Panc1 (cell line): ENCODE results near the gene CTF1. TPM values are rescaled to one million over a fixed set of nuclear protein-coding genes. Genes with fewer than 3 reads are reported as not detected.

ENCODE experiments used
- ATAC-seq: fragments of 200-7000 bp; cut with Tn5 transposase; 2 replicates; pipeline ENCODE4 v1.9.1; 2020; ENCODE audit warnings: mild to moderate bottlenecking, moderate library complexity
- BruUV-seq: library from RNA; stranded (reverse); fragments of 400-500 nt; replicated peaks from 2 replicates; lab custom pipeline; 2021; lab: Mats Ljungman, UMichigan
- CTCF ChIA-PET: fragments of 300-600 bp; sonication (Branson Sonifier 250); formaldehyde crosslinking; loops from one replicate; lab custom pipeline; 2022; ENCODE audit warnings: antibody characterized with exemption; lab: Charles Lee
- POLR2A ChIA-PET: fragments of 300-600 bp; sonication (Branson Sonifier 250); formaldehyde crosslinking; loops from one replicate; lab custom pipeline; 2022; ENCODE audit warnings: antibody characterized with exemption; lab: Charles Lee
- DNase-seq: peaks from one replicate; pipeline ENCODE4 v3.0.0-alpha.2; 2010; ENCODE audit warnings: low read depth, low spot score
- H3K27ac ChIP-seq: 2 replicates; pipeline ENCODE4 v1.5.1; 2011; ENCODE audit warnings: mild to moderate bottlenecking, low read length, inconsistent platforms
- H3K27me3 ChIP-seq: fragments of 200-500 bp; sonication (Bioruptor generic); 2 replicates; pipeline ENCODE4 v1.6.0; 2014; ENCODE audit warnings: low read length, inconsistent platforms; ENCODE audit not compliant: control insufficient read depth, insufficient read depth
- H3K36me3 ChIP-seq: fragments of 200-500 bp; sonication (Bioruptor generic); 2 replicates; pipeline ENCODE4 v1.5.1; 2014; ENCODE audit warnings: inconsistent platforms, mild to moderate bottlenecking, low read length, moderate library complexity; ENCODE audit not compliant: control insufficient read depth, insufficient read depth
- H3K4me1 ChIP-seq: 2 replicates; pipeline ENCODE4 v1.5.1; 2011; ENCODE audit warnings: inconsistent platforms, mild to moderate bottlenecking, low read length, moderate library complexity; ENCODE audit not compliant: control insufficient read depth, insufficient read depth
- H3K4me3 ChIP-seq, 2 experiments: 2 replicates each; pipeline ENCODE4 v1.5.1; 2011 to 2012; ENCODE audit warnings: low read depth in 2 of 2, low read length in 2 of 2, mild to moderate bottlenecking in 2 of 2, inconsistent platforms in 1 of 2, moderate library complexity in 1 of 2
- H3K9me3 ChIP-seq: fragments of 200-500 bp; sonication (Bioruptor generic); 2 replicates; pipeline ENCODE4 v1.5.1; 2014; ENCODE audit warnings: low read depth, mild to moderate bottlenecking, inconsistent platforms, low read length, moderate library complexity; ENCODE audit not compliant: control insufficient read depth, insufficient read depth
- CTCF ChIP-seq: fragments of 450-650 bp; IDR thresholded peaks from 2 replicates; pipeline ENCODE4 v1.5.1; 2017; ENCODE audit warnings: mild to moderate bottlenecking
- POLR2AphosphoS5 ChIP-seq: IDR thresholded peaks from 2 replicates; pipeline ENCODE4 v1.6.1; 2012; ENCODE audit warnings: mild to moderate bottlenecking, low read depth, low read length, moderate library complexity
- SIN3A ChIP-seq: IDR thresholded peaks from 2 replicates; pipeline ENCODE4 v1.6.1; 2012; ENCODE audit warnings: low read depth, mild to moderate bottlenecking, low read length, moderate library complexity, borderline replicate concordance; ENCODE audit not compliant: insufficient read depth
- TCF7L2 ChIP-seq: IDR thresholded peaks from 2 replicates; pipeline ENCODE4 v1.6.1; 2011; ENCODE audit warnings: mild to moderate bottlenecking, low read depth, low read length, inconsistent platforms
- in situ Hi-C: cut with HindIII; loops from 2 replicates; pipeline ENCODE4 v1.10.0; 2016; ENCODE audit warnings: low sequenced_read_pairs, low pct_unique_long_range_greater_than_20kb
- intact Hi-C: fragments of 100-400 bp; cut with micrococcal nuclease; formaldehyde crosslinking; loops from one replicate; pipeline ENCODE4 v1.10.0; 2022; ENCODE audit not compliant: unreplicated experiment
- total RNA-seq: library from RNA; stranded (reverse); gene quantifications from one replicate; pipeline ENCODE4 v1.2.1, GENCODE V29; 2021; ENCODE audit not compliant: unreplicated experiment
- TF ChIP-seq, protein P1 (sequence below), 2 experiments: IDR thresholded peaks; 2 replicates each; pipeline ENCODE4 v1.6.1; 2011 to 2012; ENCODE audit warnings: low read depth in 2 of 2, control low read depth in 1 of 2, low read length in 1 of 2, mild to moderate bottlenecking in 1 of 2, moderate library complexity in 1 of 2; ENCODE audit not compliant: insufficient read depth in 1 of 2

The CTF1 gene
- total RNA-seq, 1 experiment from 2014 or later: 2.9 TPM

- DNase-seq (no peak), ATAC-seq (no peak)
- H3K4me3 ChIP-seq: peak overlapping the region; percentile 72 to 80
- TF ChIP-seq SIN3A (no peak), TCF7L2 (no peak)
- TF ChIP-seq, protein P1, sequence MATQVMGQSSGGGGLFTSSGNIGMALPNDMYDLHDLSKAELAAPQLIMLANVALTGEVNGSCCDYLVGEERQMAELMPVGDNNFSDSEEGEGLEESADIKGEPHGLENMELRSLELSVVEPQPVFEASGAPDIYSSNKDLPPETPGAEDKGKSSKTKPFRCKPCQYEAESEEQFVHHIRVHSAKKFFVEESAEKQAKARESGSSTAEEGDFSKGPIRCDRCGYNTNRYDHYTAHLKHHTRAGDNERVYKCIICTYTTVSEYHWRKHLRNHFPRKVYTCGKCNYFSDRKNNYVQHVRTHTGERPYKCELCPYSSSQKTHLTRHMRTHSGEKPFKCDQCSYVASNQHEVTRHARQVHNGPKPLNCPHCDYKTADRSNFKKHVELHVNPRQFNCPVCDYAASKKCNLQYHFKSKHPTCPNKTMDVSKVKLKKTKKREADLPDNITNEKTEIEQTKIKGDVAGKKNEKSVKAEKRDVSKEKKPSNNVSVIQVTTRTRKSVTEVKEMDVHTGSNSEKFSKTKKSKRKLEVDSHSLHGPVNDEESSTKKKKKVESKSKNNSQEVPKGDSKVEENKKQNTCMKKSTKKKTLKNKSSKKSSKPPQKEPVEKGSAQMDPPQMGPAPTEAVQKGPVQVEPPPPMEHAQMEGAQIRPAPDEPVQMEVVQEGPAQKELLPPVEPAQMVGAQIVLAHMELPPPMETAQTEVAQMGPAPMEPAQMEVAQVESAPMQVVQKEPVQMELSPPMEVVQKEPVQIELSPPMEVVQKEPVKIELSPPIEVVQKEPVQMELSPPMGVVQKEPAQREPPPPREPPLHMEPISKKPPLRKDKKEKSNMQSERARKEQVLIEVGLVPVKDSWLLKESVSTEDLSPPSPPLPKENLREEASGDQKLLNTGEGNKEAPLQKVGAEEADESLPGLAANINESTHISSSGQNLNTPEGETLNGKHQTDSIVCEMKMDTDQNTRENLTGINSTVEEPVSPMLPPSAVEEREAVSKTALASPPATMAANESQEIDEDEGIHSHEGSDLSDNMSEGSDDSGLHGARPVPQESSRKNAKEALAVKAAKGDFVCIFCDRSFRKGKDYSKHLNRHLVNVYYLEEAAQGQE (IDR thresholded peaks at IDR 0.05; ENCODE audit: insufficient read depth in 1 of 2, low read depth in 2 of 2, low read length in 1 of 2): no peak
- POLR2A ChIA-PET: interaction anchor here (0.6 kb wide), 1 partner anchor 51 kb away, joined by 15 read pairs; no protein-coding TSS in a partner anchor
- no peaks in the 10 kb centered on the region for H3K36me3 ChIP-seq
- no peaks in the 10 kb centered on the region for H3K9me3 ChIP-seq
- CTCF ChIA-PET: interaction anchor here (0.6 kb wide), 2 partner anchors 106 to 440 kb away, joined by 3 to 4 read pairs; partner anchors contain the start of gene ZNF629
- no peaks in the 10 kb centered on the region for H3K27me3 ChIP-seq
- intact Hi-C loops: no loop called here
- H3K4me1 ChIP-seq: peaks cover 24% of the 10 kb centered on the region
- H3K27ac ChIP-seq: peak overlapping the region; percentile 82
- in situ Hi-C loops: no loop called here
- BruUV-seq: no TSS peak
These were observed 3.6 kb upstream of the CTF1 start for GRCh38 chr16:30892670-30893416.

GRCh38 chr16:30893417-30893743 lies 3.0 kb upstream of the CTF1 start:
- ATAC-seq (no peak), DNase-seq (no peak)
- H3K4me3 ChIP-seq: peak overlapping the region; percentile 72 to 80
- TF ChIP-seq TCF7L2 (no peak), SIN3A (no peak), POLR2AphosphoS5 (no peak), CTCF (no peak)
- no peaks in the 10 kb centered on the region for H3K36me3 ChIP-seq
- BruUV-seq: no TSS peak
- H3K27me3 ChIP-seq: no peaks in the 10 kb centered on the region
- in situ Hi-C loops (no loop called here), intact Hi-C loops (no loop called here)
- CTCF ChIA-PET: interaction anchor here (0.6 kb wide), 1 partner anchor 440 kb away, joined by 4 read pairs; no protein-coding TSS in a partner anchor
- POLR2A ChIA-PET: interaction anchor here (0.6 kb wide), 1 partner anchor 50 kb away, joined by 15 read pairs; no protein-coding TSS in a partner anchor
- peaks cover 24% of the 10 kb centered on the region for H3K4me1 ChIP-seq
- H3K27ac ChIP-seq: peak overlapping the region; percentile 82
- H3K9me3 ChIP-seq: no peaks in the 10 kb centered on the region
